Measurements from ENCODE around the gene FBL.
"Not testable (repeated sequence)": the region's sequence is repeated elsewhere in the genome, so short reads cannot be mapped to it uniquely, and the experiment has no call there.

The FBL gene

DNA sequence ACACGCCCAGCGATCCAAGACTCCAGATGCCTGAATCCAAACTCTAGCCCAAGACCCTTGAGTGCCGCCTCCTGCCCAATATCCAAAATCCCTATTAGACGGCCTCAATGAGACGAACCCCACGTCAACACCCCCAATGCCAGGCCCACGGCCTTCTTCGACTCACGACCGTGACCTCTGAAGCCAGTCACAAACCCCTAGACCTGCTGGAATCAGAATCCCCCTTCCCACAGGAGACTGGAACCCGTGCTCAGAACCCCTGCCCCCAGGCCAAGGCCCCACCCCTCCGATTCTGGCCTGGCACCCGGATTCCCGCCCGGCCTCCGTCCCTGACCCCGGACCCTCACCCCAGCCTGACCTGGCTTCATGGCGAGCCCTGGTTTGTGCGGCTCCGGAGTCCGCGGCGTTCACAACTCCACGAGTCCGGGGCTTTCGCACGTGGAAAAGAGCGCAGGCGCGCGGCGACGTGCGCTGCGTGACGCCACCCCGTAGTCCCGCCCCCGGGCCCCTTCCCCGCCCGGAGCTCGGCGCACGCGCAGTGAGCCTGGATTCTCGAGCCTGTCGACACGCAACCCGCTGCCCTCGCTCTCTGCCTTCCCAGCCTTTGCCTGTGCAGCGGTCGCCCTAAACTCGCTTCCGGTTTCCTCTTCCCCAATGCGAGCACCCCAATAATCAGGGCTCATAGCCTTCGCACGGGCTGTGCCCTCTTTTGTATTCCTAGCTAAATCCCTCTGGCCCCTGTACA is at the start of gene FBL:
FBL (minus strand) TSS at position 447 of the 745 bp plus-strand sequence; CDS start at position 368, 79 bp downstream.
- no peak for TF ChIP-seq CTCF (IDR thresholded peaks at IDR 0.05; ENCODE audit: extremely low read depth, missing control alignments)
- peak; percentile 98 for DNase-seq (ENCODE audit: low spot score)

DNA sequence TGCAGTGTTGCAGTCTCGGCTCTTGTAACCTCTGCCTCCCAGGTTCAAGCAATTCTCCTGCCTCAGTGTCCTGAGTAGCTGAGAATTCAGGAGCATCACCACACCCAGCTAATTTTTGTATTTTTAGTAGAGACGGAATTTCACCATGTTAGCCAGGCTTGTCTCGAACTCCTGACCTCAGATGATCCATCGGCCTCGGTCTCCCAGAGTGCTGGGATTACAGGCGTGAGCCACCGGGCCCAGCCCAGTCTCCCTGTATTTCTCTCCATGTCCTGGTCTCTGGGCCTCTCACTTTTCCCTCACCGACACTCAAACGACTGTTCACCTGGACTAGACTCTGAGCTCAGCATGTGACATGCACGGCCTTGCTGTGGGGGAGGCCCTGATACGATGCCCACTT is 48.9 kb upstream of the FBL start:
- not testable (repeated sequence) for DNase-seq (ENCODE audit: low spot score)

DNA sequence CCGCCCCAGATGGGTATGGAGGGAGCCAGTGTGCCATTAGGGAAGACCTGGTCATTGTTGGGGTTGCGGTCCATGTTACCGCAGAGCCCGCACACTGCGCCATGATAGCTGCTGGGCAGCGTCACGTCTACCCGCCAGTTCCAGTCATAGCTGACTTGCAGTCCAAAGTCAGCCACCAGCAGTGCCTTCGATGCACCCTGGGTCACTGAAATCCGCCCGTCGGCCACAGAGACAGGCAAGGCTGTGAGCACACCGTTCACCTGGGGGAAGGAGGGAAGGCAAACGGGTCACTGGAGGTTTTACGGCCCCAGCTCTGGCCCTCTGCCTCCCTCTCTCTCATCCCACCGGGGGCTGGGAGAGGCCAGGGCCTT is 48.0 kb upstream of the FBL start:
- DNase-seq (ENCODE audit: low spot score), result not testable (repeated sequence)

GRCh38 chr19:39893366-39894235 is 47.4 kb upstream of the FBL start:
- DNase-seq (ENCODE audit: low spot score), result not testable (repeated sequence)

GRCh38 chr19:39892506-39892902 is 46.3 kb upstream of the FBL start:
- not testable (repeated sequence) for DNase-seq (ENCODE audit: low spot score)

DNA sequence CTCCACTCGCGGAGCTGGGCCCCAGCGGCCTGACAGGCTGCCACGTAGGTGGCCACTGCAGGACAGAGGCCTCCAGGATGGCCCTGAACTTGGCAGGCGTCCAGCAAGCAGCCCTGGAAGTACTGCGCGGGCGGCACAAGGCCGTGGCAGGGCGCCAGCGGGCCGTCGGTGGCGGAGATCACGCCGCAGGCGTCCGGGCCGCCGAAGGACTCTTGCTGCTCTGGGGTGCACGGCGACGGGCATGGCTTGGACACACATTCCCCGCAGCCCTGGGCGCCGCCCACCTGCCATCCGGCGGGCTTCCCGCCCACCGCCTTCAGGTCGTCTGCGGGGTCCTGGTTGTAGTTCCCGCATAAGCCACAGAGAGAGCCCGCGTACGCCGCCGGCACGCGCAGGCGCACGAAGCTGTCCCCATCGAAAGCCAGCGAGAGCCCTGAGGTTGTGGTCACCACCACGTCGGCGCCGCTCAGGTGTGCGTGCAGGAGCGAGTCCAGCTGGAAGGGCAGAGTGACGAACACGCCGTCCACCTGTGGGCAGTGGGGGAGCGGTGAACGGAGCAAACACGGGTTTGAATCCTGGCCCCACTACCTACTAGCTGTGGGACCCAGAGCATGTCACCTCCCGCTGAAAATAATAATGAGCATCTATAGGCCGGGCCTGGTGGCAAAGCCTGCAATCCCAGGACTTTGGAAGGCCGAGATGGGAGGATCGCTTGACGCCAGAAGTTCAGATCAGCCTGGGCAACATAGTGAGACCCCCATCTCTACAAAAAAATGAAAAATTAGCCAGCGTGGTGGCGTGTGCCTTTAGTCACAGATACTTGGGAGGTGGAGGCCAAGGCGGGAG is 45.7 kb upstream of the FBL start:
- not testable (repeated sequence) for DNase-seq (ENCODE audit: low spot score)

DNA sequence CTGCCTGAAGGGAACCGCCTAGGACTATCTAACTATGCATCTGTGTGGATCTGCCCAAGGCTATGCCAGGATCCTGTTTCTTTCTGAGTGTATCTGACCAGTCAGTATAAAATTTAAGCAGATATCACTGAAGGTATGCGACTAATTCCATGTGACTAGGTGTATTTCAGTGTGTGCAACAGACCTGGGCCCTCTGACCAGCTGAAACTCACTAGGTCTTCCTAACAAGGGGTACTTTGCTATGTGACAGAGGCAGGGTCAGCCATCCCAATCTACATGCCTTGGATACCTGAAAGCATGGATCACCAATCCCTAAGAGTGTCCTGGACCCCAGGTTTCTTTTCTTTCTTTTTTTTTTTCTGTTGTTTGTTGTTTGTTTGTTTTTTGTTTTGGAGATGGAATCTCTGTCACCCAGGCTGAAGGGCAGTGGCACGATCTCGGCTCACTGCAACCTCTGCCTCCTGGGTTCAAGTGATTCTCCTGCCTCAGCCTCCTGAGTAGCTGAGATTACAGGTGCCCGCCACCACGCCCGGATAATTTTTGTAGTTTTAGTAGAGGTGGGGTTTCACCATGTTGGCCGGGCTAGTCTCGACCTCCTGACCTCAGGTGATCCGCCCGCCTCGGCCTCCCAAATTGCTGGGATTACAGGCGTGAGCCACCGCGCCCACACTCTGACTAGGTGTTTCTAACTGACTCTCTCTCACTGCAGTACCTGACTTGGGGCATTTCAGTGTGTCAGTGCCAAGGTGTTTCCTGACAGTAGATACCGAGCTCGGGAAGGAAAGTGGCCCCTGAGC is 44.8 kb upstream of the FBL start:
- TF ChIP-seq CTCF (IDR thresholded peaks at IDR 0.05; ENCODE audit: extremely low read depth, missing control alignments), result no peak
- DNase-seq (ENCODE audit: low spot score), result no peak

DNA sequence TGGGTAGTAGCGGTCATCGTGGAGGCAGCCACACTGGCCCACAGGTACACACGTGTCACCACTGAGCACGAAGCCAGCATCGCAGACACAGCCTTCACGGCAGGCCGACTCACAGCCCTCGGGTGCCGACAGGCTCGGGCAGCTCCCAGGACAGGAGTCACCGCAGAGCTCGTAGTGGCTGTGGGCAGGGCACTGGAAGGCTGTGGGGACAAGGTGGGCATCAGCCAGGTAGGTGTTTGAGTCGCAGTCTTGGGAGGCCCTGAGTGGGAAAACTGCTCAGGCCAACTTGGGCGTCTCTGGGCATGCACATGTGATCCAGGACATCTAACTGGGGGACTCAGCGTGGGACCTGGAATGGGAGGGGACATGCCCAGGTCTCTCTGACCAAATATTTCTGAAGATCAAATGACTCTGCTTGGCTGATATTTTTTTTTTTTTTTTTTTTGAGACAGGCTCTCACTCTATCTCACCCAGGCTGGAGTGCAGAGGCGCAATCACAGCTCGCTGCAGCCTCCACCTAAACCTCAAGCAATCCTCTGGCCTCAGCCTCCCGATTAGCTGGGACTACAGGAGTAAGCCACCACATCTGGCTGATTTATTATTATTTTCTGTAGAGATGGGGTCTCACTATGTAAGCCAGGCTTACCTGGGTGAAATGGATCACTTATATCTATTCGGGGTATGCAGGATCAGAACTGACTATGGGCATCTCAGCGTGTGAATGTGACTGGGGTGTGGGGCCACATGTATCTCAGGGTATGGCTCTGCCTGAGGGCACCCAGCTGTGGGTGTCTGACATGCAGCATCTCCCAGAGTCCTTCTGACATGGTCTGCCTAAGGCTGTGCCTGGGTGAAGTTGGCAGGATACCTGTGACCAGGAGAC is 43.9 kb upstream of the FBL start:
- not testable (repeated sequence) for DNase-seq (ENCODE audit: low spot score)

DNA sequence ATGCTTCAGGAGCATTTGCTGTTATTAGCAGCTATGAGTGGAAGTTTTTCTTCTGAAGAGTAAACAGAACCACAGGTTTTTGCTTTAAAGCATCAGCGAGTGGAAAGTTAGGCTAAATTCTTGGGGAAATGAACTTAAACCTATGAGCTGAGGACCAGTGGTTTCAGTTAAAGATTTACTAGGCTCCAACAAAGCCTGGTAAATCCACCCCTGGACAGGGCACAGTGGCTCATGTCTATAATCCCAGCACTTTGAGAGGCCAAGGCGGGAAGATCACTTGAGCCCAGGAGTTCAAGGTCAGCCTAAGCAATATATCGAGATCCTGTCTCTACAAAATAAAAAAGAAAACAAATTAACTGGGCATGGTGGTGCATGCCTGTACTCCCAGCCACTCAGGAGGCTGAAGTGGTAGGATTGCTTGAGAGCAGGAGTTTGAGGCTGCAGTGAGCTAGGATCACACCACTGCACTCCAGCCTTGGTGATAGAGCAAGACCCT is 41.3 kb upstream of the FBL start:
- DNase-seq (ENCODE audit: low spot score), result not testable (repeated sequence)

DNA sequence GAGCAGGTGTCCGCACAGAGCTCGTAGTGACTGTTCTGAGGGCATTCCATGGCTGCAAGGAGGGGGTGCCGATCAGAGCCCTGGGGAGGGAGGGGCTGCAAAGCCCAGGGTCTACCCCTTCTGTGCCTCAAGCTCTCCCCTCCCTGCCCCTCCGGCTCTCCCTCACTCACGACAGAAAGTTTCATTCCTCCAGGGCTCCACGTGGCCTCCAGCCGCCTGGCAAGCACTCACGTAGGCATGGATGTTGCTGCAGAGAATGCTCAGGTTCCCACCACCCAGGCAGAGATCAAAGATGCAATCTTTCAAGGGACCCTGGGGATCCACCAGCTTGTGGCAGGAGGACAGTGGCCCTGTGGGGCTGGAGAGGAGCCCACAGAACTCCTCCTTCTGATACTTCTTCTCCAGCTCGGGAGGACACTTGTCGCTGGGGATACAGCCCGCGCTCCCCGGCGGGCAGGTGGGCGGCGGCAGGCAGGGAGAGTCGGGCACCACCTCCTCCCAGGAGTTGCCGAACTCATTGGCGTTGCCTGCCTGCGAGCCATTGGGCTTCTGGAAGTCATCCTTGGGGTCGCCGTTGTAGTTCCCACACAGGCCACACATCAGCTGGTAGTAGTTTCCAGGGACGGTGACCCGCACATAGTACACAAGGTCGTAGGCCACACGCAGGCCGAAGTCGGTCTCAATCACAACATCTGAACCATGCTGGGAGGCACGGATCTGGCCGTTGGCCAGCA is 39.8 kb upstream of the FBL start:
- DNase-seq (ENCODE audit: low spot score), result not testable (repeated sequence)

DNA sequence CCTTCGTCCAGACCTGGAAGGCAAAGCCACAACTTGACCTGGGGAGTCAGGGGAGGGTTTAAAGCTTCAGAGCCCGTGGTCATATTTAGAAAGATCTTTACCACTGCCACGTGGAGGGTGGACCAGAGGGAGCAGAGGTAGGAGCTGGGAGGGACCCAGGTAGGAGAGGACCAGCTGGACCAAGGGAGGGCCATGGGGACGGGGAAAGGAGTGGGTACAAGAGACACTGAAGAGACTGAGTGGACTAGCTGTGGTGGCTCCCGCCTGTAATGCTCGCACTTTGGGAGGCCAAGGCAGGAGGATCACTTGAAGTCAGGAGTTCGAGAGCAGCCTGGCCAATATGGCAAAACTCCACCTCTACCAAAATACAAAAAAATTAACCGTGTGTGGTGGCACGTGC is 38.5 kb upstream of the FBL start:
- not testable (repeated sequence) for DNase-seq (ENCODE audit: low spot score)

DNA sequence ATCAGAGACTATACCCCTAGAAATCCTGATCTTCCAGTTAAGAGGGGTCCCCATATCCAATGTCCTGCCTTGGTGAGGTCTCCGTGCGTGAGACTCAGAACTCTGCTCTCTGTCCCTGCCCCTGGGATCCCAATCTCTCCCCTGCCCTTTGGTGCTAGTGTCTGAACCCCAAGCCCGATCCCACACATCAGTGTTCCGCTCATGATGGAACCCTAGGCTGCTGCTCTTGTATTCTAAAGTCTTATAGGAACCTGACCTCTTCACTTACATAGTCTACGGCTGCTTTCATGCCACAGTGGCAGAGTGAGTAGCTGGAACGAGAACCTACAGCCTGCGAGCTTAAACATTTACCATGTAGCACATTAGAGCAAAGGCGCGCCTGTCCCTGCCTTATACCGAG is 36.5 kb upstream of the FBL start:
- not testable (repeated sequence) for DNase-seq (ENCODE audit: low spot score)
